NCI-H1436 treated with DMSO at 0.1 percent for 48 hours (cell line): ENCODE results near the gene DLGAP1.
"Not testable (repeated sequence)": the region's sequence is repeated elsewhere in the genome, so short reads cannot be mapped to it uniquely, and the experiment has no call there.

Source experiments
- DNase-seq: peaks from one replicate; lab custom pipeline; 2025; lab: John Stamatoyannopoulos, UW

Gene DLGAP1

GRCh38 chr18:3603421-3604234, 851.5 kb downstream of the DLGAP1 start:
- no peak for DNase-seq

- not testable (repeated sequence) for DNase-seq
Observed at GRCh38 chr18:3601106-3601755, 853.9 kb downstream of the DLGAP1 start.

- DNase-seq = no peak
Observed at GRCh38 chr18:3599861-3600260, 855.2 kb downstream of the DLGAP1 start.

- DNase-seq = no peak
Observed at GRCh38 chr18:3599195-3599594, 855.9 kb downstream of the DLGAP1 start.

GRCh38 chr18:3598581-3598980, 856.5 kb downstream of the DLGAP1 start:
- no peak for DNase-seq

GRCh38 chr18:3597409-3598357, 857.4 kb downstream of the DLGAP1 start:
- DNase-seq = no peak

- no peak for DNase-seq
Observed at GRCh38 chr18:3596637-3597384, 858.3 kb downstream of the DLGAP1 start.

GRCh38 chr18:3596324-3596636, 858.8 kb downstream of the DLGAP1 start:
- no peak for DNase-seq

GRCh38 chr18:3595369-3596273, 859.5 kb downstream of the DLGAP1 start:
- DNase-seq = no peak

- no peak for DNase-seq
Observed at GRCh38 chr18:3594760-3595368, 860.2 kb downstream of the DLGAP1 start.

GRCh38 chr18:3593904-3594759, 861.0 kb downstream of the DLGAP1 start:
- peak; percentile 84 for DNase-seq

GRCh38 chr18:3593381-3593903, 861.7 kb downstream of the DLGAP1 start:
- DNase-seq = no peak

- no peak for DNase-seq
Observed at GRCh38 chr18:3592864-3593263, 862.2 kb downstream of the DLGAP1 start.

- no peak for DNase-seq
Observed at GRCh38 chr18:3590096-3590630, 864.9 kb downstream of the DLGAP1 start.

- peak; percentile 16 for DNase-seq
Observed at GRCh38 chr18:3585656-3586509, 869.2 kb downstream of the DLGAP1 start.

GRCh38 chr18:3584897-3585460, 870.1 kb downstream of the DLGAP1 start:
- no peak for DNase-seq

GRCh38 chr18:3584266-3584861, 870.7 kb downstream of the DLGAP1 start:
- DNase-seq = no peak
